GM23338 (cell line): ENCODE results near the gene C12orf56. TPM values are rescaled to one million over a fixed set of nuclear protein-coding genes. Genes with fewer than 3 reads are reported as not detected.
"Not testable (repeated sequence)": the region's sequence is repeated elsewhere in the genome, so short reads cannot be mapped to it uniquely, and the experiment has no call there.

Experiments
- ATAC-seq: fragments of 200-7000 bp; cut with Tn5 transposase; 3 replicates; pipeline ENCODE4 v1.9.1; 2020
- DNase-seq: peaks from one replicate; pipeline ENCODE4 v3.0.0-alpha.2; 2015; ENCODE audit warnings: low spot score
- H2AFZ ChIP-seq: fragments of 200-600 bp; sonication (generic); 2 replicates; pipeline ENCODE4 v1.8.0; 2016; ENCODE audit warnings: antibody characterized with exemption, mild to moderate bottlenecking, moderate library complexity
- H3F3A ChIP-seq: fragments of 200-600 bp; sonication (generic); replicated peaks from 2 replicates; pipeline ENCODE4 v1.8.0; 2017; ENCODE audit warnings: antibody characterized with exemption, mixed run types, low read depth
- H3K27ac ChIP-seq: fragments of 200-600 bp; sonication (generic); 2 replicates; pipeline ENCODE4 v1.6.1; 2016; ENCODE audit warnings: low read depth
- H3K27me3 ChIP-seq: fragments of 200-600 bp; sonication (generic); 2 replicates; pipeline ENCODE4 v1.8.0; 2016; ENCODE audit warnings: mild to moderate bottlenecking, mixed run types, moderate library complexity; ENCODE audit not compliant: insufficient read depth
- H3K36me3 ChIP-seq: fragments of 200-600 bp; sonication (generic); 2 replicates; pipeline ENCODE4 v1.8.0; 2016; ENCODE audit warnings: mild to moderate bottlenecking; ENCODE audit not compliant: insufficient read depth
- H3K4me1 ChIP-seq: fragments of 200-600 bp; sonication (generic); 2 replicates; pipeline ENCODE4 v1.8.0; 2016; ENCODE audit warnings: mild to moderate bottlenecking, moderate library complexity; ENCODE audit not compliant: insufficient read depth
- H3K4me2 ChIP-seq: fragments of 200-600 bp; sonication (generic); 2 replicates; pipeline ENCODE4 v1.7.1; 2017; ENCODE audit warnings: mixed run types
- H3K4me3 ChIP-seq: fragments of 200-600 bp; sonication (generic); 2 replicates; pipeline ENCODE4 v1.6.1; 2016; ENCODE audit warnings: mixed run types
- H3K79me2 ChIP-seq: fragments of 200-600 bp; sonication (generic); replicated peaks from 2 replicates; pipeline ENCODE4 v1.8.0; 2017; ENCODE audit warnings: mild to moderate bottlenecking; ENCODE audit not compliant: insufficient read depth
- H3K9me2 ChIP-seq: fragments of 200-600 bp; sonication (generic); 2 replicates; pipeline ENCODE4 v1.8.0; 2017; ENCODE audit not compliant: insufficient read depth
- H4K20me1 ChIP-seq: fragments of 200-600 bp; sonication (generic); replicated peaks from 2 replicates; pipeline ENCODE4 v1.8.0; 2017; ENCODE audit warnings: mild to moderate bottlenecking; ENCODE audit not compliant: insufficient read depth
- H3K27ac Mint-ChIP-seq: 2 replicates; pipeline ENCODE4 v1.8.0; 2020; ENCODE audit warnings: inconsistent platforms, mild to moderate bottlenecking, moderate library complexity, mixed read lengths
- H3K27me3 Mint-ChIP-seq: 3 replicates; pipeline ENCODE4 v1.8.0; 2022; ENCODE audit warnings: low read depth, mild to moderate bottlenecking, moderate library complexity, mixed read lengths, inconsistent platforms; ENCODE audit not compliant: insufficient read depth, poor library complexity
- H3K36me3 Mint-ChIP-seq: 3 replicates; pipeline ENCODE4 v1.8.0; 2021; ENCODE audit warnings: low read depth, mild to moderate bottlenecking, inconsistent platforms, moderate library complexity, mixed read lengths
- H3K4me1 Mint-ChIP-seq: 3 replicates; pipeline ENCODE4 v1.8.0; 2020; ENCODE audit warnings: mild to moderate bottlenecking, inconsistent platforms, mixed read lengths
- H3K4me3 Mint-ChIP-seq: 3 replicates; pipeline ENCODE4 v1.8.0; 2021; ENCODE audit warnings: moderate library complexity, mild to moderate bottlenecking, inconsistent platforms, mixed read lengths
- H3K9me3 Mint-ChIP-seq: 3 replicates; pipeline ENCODE4 v1.8.0; 2020; ENCODE audit warnings: moderate library complexity, mild to moderate bottlenecking, inconsistent platforms, mixed read lengths
- CREB1 ChIP-seq: fragments of 250-450 bp; sonication (Bioruptor Pico); IDR thresholded peaks from 2 replicates; pipeline ENCODE4 v1.5.0; 2020; ENCODE audit warnings: low read depth, mild to moderate bottlenecking, moderate library complexity
- EZH2phosphoT487 ChIP-seq: fragments of 200-600 bp; sonication (generic); IDR thresholded peaks from one replicate; pipeline ENCODE4 v1.8.1; 2018; ENCODE audit warnings: antibody characterized with exemption; ENCODE audit not compliant: unreplicated experiment
- REST ChIP-seq: IDR thresholded peaks from one replicate; pipeline ENCODE4 v1.6.1; 2018; ENCODE audit warnings: antibody characterized with exemption; ENCODE audit not compliant: unreplicated experiment
- ZNF114 ChIP-seq: fragments of 250-450 bp; sonication (Bioruptor Pico); IDR thresholded peaks from 2 replicates; pipeline ENCODE4 v1.5.0; 2020; ENCODE audit warnings: mild to moderate bottlenecking, moderate library complexity
- ZNF331 ChIP-seq: fragments of 250-450 bp; sonication (Bioruptor Pico); IDR thresholded peaks from 2 replicates; pipeline ENCODE4 v1.5.0; 2020; ENCODE audit warnings: low read depth, mild to moderate bottlenecking, moderate library complexity
- polyA plus RNA-seq: library from polyadenylated mRNA; unstranded; fragments of >200 nt; fragmentation: Nextera tagmentation; extraction: Ambion mirVana; gene quantifications from 2 replicates; pipeline ENCODE4 v1.2.1, GENCODE V29; 2016
- total RNA-seq: library from RNA; depleted of rRNA; stranded (reverse); fragments of >200 nt; shearing (Covaris generic); gene quantifications from 2 replicates; pipeline ENCODE4 v1.2.3, GENCODE V29; 2014

The C12orf56 gene
- total and polyA plus RNA-seq, 2 experiments from 2014 or later = 6.4 to 9.3 TPM

GRCh38 chr12:64220046-64220445 lies 170.5 kb downstream of the C12orf56 start:
- H3K4me3 ChIP-seq = no peak overlapping the region
- no peaks in the 10 kb centered on the region for H4K20me1 ChIP-seq
- no peak overlapping the region for H3K27ac ChIP-seq
- ATAC-seq (no peak), DNase-seq (no peak)
- H3K36me3 ChIP-seq = no peaks in the 10 kb centered on the region
- no peaks in the 10 kb centered on the region for H3K9me3 Mint-ChIP-seq
- H3K79me2 ChIP-seq = no peaks in the 10 kb centered on the region
- H3F3A ChIP-seq = 0 out of 2 replicates have a peak, but pooled peaks cover 4% of the 10 kb centered on the region
- no peaks in the 10 kb centered on the region for H3K27me3 ChIP-seq
- H2AFZ ChIP-seq = no peak overlapping the region
- H3K36me3 Mint-ChIP-seq = no peaks in the 10 kb centered on the region; the same call in 2 of the 3 replicates
- H3K4me1 ChIP-seq = peaks cover 32% of the 10 kb centered on the region
- peak overlapping the region; percentile 72 for H3K27ac Mint-ChIP-seq
- H3K27me3 Mint-ChIP-seq = peaks cover 4% of the 10 kb centered on the region
- H3K4me2 ChIP-seq = peak overlapping the region; percentile 47
- peaks cover 41% of the 10 kb centered on the region for H3K4me1 Mint-ChIP-seq
- 0 out of 3 replicates have a peak overlapping the region, but pooled peaks have one; percentile 7 for H3K4me3 Mint-ChIP-seq
- H3K9me2 ChIP-seq = no peaks in the 10 kb centered on the region
- no peak for TF ChIP-seq ZNF331 (CRISPR knock-in tag)
- no peak for TF ChIP-seq REST

GRCh38 chr12:64219145-64219544 lies 171.4 kb downstream of the C12orf56 start:
- peak overlapping the region; percentile 83 for H3K27ac ChIP-seq
- H3K27me3 Mint-ChIP-seq = peaks cover 4% of the 10 kb centered on the region
- H3K4me2 ChIP-seq = peak overlapping the region; percentile 47
- 0 out of 2 replicates have a peak, but pooled peaks cover 4% of the 10 kb centered on the region for H3F3A ChIP-seq
- ATAC-seq = no peak
- peak; percentile 22 for DNase-seq
- H4K20me1 ChIP-seq = no peaks in the 10 kb centered on the region
- no peaks in the 10 kb centered on the region for H3K9me3 Mint-ChIP-seq
- H3K4me3 Mint-ChIP-seq = peak overlapping the region; percentile 34
- H3K4me1 ChIP-seq = peaks cover 32% of the 10 kb centered on the region
- no peaks in the 10 kb centered on the region for H3K36me3 ChIP-seq
- no peaks in the 10 kb centered on the region; the same call in 2 of the 3 replicates for H3K36me3 Mint-ChIP-seq
- H2AFZ ChIP-seq = no peak overlapping the region
- H3K27ac Mint-ChIP-seq = peak overlapping the region; percentile 94
- no peak for TF ChIP-seq ZNF114
- no peak for TF ChIP-seq EZH2phosphoT487
- H3K4me1 Mint-ChIP-seq = peaks cover 41% of the 10 kb centered on the region
- no peaks in the 10 kb centered on the region for H3K27me3 ChIP-seq
- no peaks in the 10 kb centered on the region for H3K79me2 ChIP-seq
- peak overlapping the region; percentile 22 for H3K4me3 ChIP-seq
- no peaks in the 10 kb centered on the region for H3K9me2 ChIP-seq

- Histone ChIP-seq H2AFZ (no peak overlapping the region), H4K20me1 (no peaks in the 10 kb centered on the region), H3F3A (0 out of 2 replicates have a peak, but pooled peaks cover 4% of the 10 kb centered on the region), H3K79me2 (no peaks in the 10 kb centered on the region), H3K27ac (peak overlapping the region; percentile 83), H3K4me2 (peak overlapping the region; percentile 47; the same call in 1 of the 2 replicates), H3K36me3 (no peaks in the 10 kb centered on the region), H3K4me1 (peaks cover 32% of the 10 kb centered on the region), H3K4me3 (no peak overlapping the region), H3K27me3 (no peaks in the 10 kb centered on the region), H3K9me2 (no peaks in the 10 kb centered on the region)
- Mint-ChIP-seq H3K4me1 (peaks cover 41% of the 10 kb centered on the region), H3K4me3 (no peak overlapping the region), H3K27me3 (peaks cover 4% of the 10 kb centered on the region), H3K27ac (peak overlapping the region; percentile 94), H3K36me3 (peaks cover 4% of the 10 kb centered on the region; the same call in 2 of the 3 replicates), H3K9me3 (no peaks in the 10 kb centered on the region)
- no peak for ATAC-seq
- no peak for DNase-seq
- no peak for TF ChIP-seq CREB1 (CRISPR knock-in tag)
- no peak for TF ChIP-seq REST
These were observed 172.0 kb downstream of the C12orf56 start for GRCh38 chr12:64218597-64218996.

GRCh38 chr12:64217643-64218042 lies 172.9 kb downstream of the C12orf56 start:
- not testable (repeated sequence) for H3K36me3 Mint-ChIP-seq, H3K4me3 ChIP-seq, H3K27me3 ChIP-seq, H3K27ac ChIP-seq, H3F3A ChIP-seq, H3K9me2 ChIP-seq, H3K79me2 ChIP-seq, ATAC-seq, H4K20me1 ChIP-seq, H3K27ac Mint-ChIP-seq, H3K27me3 Mint-ChIP-seq, H3K36me3 ChIP-seq, H2AFZ ChIP-seq, DNase-seq, H3K9me3 Mint-ChIP-seq, H3K4me2 ChIP-seq, H3K4me3 Mint-ChIP-seq
- peaks cover 32% of the 10 kb centered on the region for H3K4me1 ChIP-seq
- H3K4me1 Mint-ChIP-seq = peaks cover 41% of the 10 kb centered on the region
